PC-3 (cell line): ENCODE data around the gene CPEB3. TPM values are rescaled to one million over a fixed set of nuclear protein-coding genes. Genes with fewer than 3 reads are reported as not detected.

Source experiments
- ATAC-seq: fragments of 200-7000 bp; cut with Tn5 transposase; 2 replicates; pipeline ENCODE4 v1.9.1; 2020; ENCODE audit warnings: mild to moderate bottlenecking, moderate library complexity
- BruUV-seq: library from RNA; stranded (reverse); fragments of 400-500 nt; replicated peaks from 2 replicates; lab custom pipeline; 2021; lab: Mats Ljungman, UMichigan
- CTCF ChIA-PET: fragments of 300-600 bp; sonication (Branson Sonifier 250); formaldehyde crosslinking; loops from one replicate; lab custom pipeline; 2022; ENCODE audit warnings: antibody characterized with exemption; lab: Charles Lee
- POLR2A ChIA-PET: fragments of 300-600 bp; sonication (Branson Sonifier 250); formaldehyde crosslinking; loops from one replicate; lab custom pipeline; 2022; ENCODE audit warnings: antibody characterized with exemption; ENCODE audit not compliant: unreplicated experiment; lab: Charles Lee
- DNase-seq: peaks from one replicate; pipeline ENCODE4 v3.0.0-alpha.2; 2015
- H2AFZ ChIP-seq: fragments of 300-600 bp; sonication (generic); 2 replicates; pipeline ENCODE4 v1.6.0; 2016; ENCODE audit warnings: antibody characterized with exemption, low read length
- H3F3A ChIP-seq: fragments of 300-600 bp; sonication (generic); one replicate; pipeline ENCODE4 v1.6.0; 2017; ENCODE audit warnings: antibody characterized with exemption, low read length, control low read depth, mild to moderate bottlenecking; ENCODE audit not compliant: unreplicated experiment
- H3K27ac ChIP-seq: fragments of 300-600 bp; sonication (generic); 2 replicates; pipeline ENCODE4 v1.5.1; 2016; ENCODE audit warnings: mild to moderate bottlenecking, low read length
- H3K27me3 ChIP-seq: fragments of 300-600 bp; sonication (generic); 2 replicates; pipeline ENCODE4 v1.6.1; 2016; ENCODE audit warnings: low read length, mixed read lengths
- H3K36me3 ChIP-seq: fragments of 300-600 bp; sonication (generic); 2 replicates; pipeline ENCODE4 v1.6.1; 2016; ENCODE audit warnings: low read depth, mixed run types, low read length, mixed read lengths
- H3K4me1 ChIP-seq: fragments of 300-600 bp; sonication (generic); 2 replicates; pipeline ENCODE4 v1.5.1; 2016; ENCODE audit warnings: low read length; ENCODE audit not compliant: insufficient read depth
- H3K4me2 ChIP-seq: fragments of 300-600 bp; sonication (generic); 2 replicates; pipeline ENCODE4 v1.6.0; 2016; ENCODE audit warnings: low read length
- H3K4me3 ChIP-seq: fragments of 300-600 bp; sonication (generic); 2 replicates; pipeline ENCODE4 v1.5.1; 2016; ENCODE audit warnings: mild to moderate bottlenecking, low read length, mixed read lengths
- H3K79me2 ChIP-seq: fragments of 300-600 bp; sonication (generic); 2 replicates; pipeline ENCODE4 v1.6.1; 2017; ENCODE audit warnings: low read length, mixed read lengths
- H3K9ac ChIP-seq: fragments of 300-600 bp; sonication (generic); 2 replicates; pipeline ENCODE4 v1.6.0; 2016; ENCODE audit warnings: mild to moderate bottlenecking, low read length
- H3K9me2 ChIP-seq: fragments of 300-600 bp; sonication (generic); replicated peaks from 2 replicates; pipeline ENCODE4 v1.6.1; 2016; ENCODE audit warnings: mixed run types, low read length, mixed read lengths
- H3K9me3 ChIP-seq: fragments of 300-600 bp; sonication (generic); 2 replicates; pipeline ENCODE4 v1.6.1; 2016; ENCODE audit warnings: low read length, mixed read lengths
- H4K20me1 ChIP-seq: fragments of 300-600 bp; sonication (generic); 2 replicates; pipeline ENCODE4 v1.6.1; 2016; ENCODE audit warnings: low read length, mixed read lengths
- CTCF ChIP-seq: fragments of 300-600 bp; sonication (generic); conservative IDR thresholded peaks from 2 replicates; pipeline ENCODE4 v1.5.1; 2017; ENCODE audit warnings: antibody characterized with exemption, low read depth, mild to moderate bottlenecking, low read length
- EZH2 ChIP-seq: fragments of 300-600 bp; sonication (generic); IDR thresholded peaks from one replicate; pipeline ENCODE4 v1.6.1; 2017; ENCODE audit warnings: antibody characterized with exemption, mild to moderate bottlenecking, low read length; ENCODE audit not compliant: unreplicated experiment
- EZH2phosphoT487 ChIP-seq: fragments of 300-600 bp; sonication (generic); IDR thresholded peaks from 2 replicates; pipeline ENCODE4 v1.6.1; 2018; ENCODE audit warnings: mild to moderate bottlenecking, antibody characterized with exemption, low read length, borderline replicate concordance
- intact Hi-C: fragments of 100-400 bp; cut with micrococcal nuclease; formaldehyde crosslinking; loops from 2 replicates; pipeline ENCODE4 v1.9.0; 2023
- total RNA-seq: library from RNA; depleted of rRNA; stranded (reverse); fragments of >200 nt; gene quantifications from 2 replicates; pipeline ENCODE4 v1.2.3, GENCODE V29; 2014

CPEB3 gene
- total RNA-seq, 1 experiment from 2014 or later = 0.80 TPM

DNA sequence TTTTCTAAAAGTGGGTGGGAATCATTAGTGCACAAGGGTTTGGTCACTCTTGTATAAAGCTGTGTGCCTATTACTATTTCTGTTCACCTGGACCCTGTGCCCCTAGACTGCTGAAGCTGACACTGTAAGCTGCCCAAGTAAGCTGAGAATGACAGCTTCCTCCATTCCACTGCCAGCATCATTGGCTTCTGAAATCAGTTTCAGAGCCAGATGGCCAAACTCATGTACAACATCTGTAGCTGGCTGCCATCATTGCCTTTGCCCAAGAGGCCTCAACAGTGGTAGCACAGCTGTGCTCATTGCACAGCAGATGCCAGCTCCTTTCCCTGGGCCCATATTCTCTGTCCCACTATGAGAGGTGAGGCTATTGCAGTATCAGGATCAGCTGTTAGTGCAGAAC lies 165.7 kb downstream of the CPEB3 start:
- POLR2A ChIA-PET = no interaction called here
- Histone ChIP-seq H3K79me2 (0 out of 2 replicates have a peak, but pooled peaks cover 3% of the 10 kb centered on the region), H3K4me3 (no peak overlapping the region), H3F3A (no peaks in the 10 kb centered on the region), H2AFZ (no peak overlapping the region), H3K9me2 (no peaks in the 10 kb centered on the region), H3K27ac (peak overlapping the region; percentile 80), H3K4me1 (peaks cover 51% of the 10 kb centered on the region), H3K4me2 (peak overlapping the region; percentile 76), H4K20me1 (no peaks in the 10 kb centered on the region), H3K9me3 (no peaks in the 10 kb centered on the region), H3K27me3 (no peaks in the 10 kb centered on the region), H3K9ac (no peak overlapping the region), H3K36me3 (no peaks in the 10 kb centered on the region)
- CTCF ChIA-PET = interaction anchor here (0.6 kb wide), 1 partner anchor 255 kb away, joined by 5 read pairs; no protein-coding TSS in a partner anchor
- TF ChIP-seq EZH2 = no peak
- no peak for TF ChIP-seq CTCF
- TF ChIP-seq EZH2phosphoT487 = no peak
- intact Hi-C loops = no loop called here
- DNase-seq (no peak), ATAC-seq (no peak)
- no TSS peak for BruUV-seq

DNA sequence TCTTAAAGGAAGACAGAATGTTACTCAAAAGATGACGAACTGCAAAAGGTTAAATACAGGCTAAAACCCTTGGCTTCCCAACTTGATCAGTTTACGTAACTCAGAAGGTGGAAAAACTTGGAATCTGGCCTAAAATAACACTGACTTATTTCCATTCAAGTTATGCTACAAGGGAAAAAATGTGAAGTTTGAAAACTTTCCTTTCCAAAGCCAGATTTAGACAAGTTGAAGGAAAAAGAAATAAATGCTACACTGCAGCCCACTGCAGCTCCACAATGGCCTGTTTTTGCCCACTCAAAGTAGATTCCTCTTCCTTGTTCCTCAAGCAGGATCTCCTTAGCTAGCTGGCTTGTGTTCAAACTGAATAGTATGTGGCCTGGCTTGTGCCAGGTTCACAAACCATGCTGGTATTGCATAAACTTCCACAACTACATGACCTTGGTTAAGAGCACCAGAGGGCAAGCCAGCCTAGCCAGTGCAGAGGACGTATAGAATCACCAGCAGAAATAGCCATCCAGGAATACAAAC lies 166.2 kb downstream of the CPEB3 start:
- Histone ChIP-seq H3K4me3 (peak overlapping the region; percentile 33; the same call in 1 of the 2 replicates), H3K36me3 (no peaks in the 10 kb centered on the region), H3K9ac (no peak overlapping the region), H4K20me1 (no peaks in the 10 kb centered on the region), H3K4me1 (peaks cover 51% of the 10 kb centered on the region), H3K79me2 (0 out of 2 replicates have a peak, but pooled peaks cover 3% of the 10 kb centered on the region), H3K4me2 (peak overlapping the region; percentile 76), H3K9me2 (no peaks in the 10 kb centered on the region), H3K27me3 (no peaks in the 10 kb centered on the region), H3K27ac (peak overlapping the region; percentile 80), H2AFZ (no peak overlapping the region), H3F3A (no peaks in the 10 kb centered on the region), H3K9me3 (no peaks in the 10 kb centered on the region)
- TF ChIP-seq CTCF (no peak), EZH2phosphoT487 (no peak), EZH2 (no peak)
- peak; percentile 83 for DNase-seq
- ChIA-PET POLR2A (no interaction called here), CTCF (interaction anchor here (1.0 kb wide), 1 partner anchor 37 kb away, joined by 5 read pairs; no protein-coding TSS in a partner anchor)
- ATAC-seq = no peak
- intact Hi-C loops = loop anchor here (5.0 kb wide), 1 partner anchor 37 kb away; no protein-coding TSS in a partner anchor
- no TSS peak for BruUV-seq

GRCh38 chr10:92124020-92124419 lies 166.9 kb downstream of the CPEB3 start:
- no peaks in the 10 kb centered on the region for H4K20me1 ChIP-seq
- no peaks in the 10 kb centered on the region for H3K36me3 ChIP-seq
- no peak overlapping the region for H2AFZ ChIP-seq
- POLR2A ChIA-PET = interaction anchor here (0.8 kb wide), 1 partner anchor 99 kb away, joined by 3 read pairs; no protein-coding TSS in a partner anchor
- 0 out of 2 replicates have a peak, but pooled peaks cover 3% of the 10 kb centered on the region for H3K79me2 ChIP-seq
- no peaks in the 10 kb centered on the region for H3K9me3 ChIP-seq
- H3K4me2 ChIP-seq = peak overlapping the region; percentile 76
- H3K9me2 ChIP-seq = no peaks in the 10 kb centered on the region
- no peaks in the 10 kb centered on the region for H3F3A ChIP-seq
- ATAC-seq (no peak), DNase-seq (no peak)
- H3K9ac ChIP-seq = peak overlapping the region; percentile 13
- H3K4me1 ChIP-seq = peaks cover 51% of the 10 kb centered on the region
- CTCF ChIA-PET = interaction anchor here (0.6 to 1.0 kb wide), 2 partner anchors 36 to 304 kb away, joined by 4 to 5 read pairs; no protein-coding TSS in a partner anchor
- no TSS peak for BruUV-seq
- peak overlapping the region; percentile 33; the same call in 1 of the 2 replicates for H3K4me3 ChIP-seq
- no peaks in the 10 kb centered on the region for H3K27me3 ChIP-seq
- intact Hi-C loops = loop anchor here (5.0 kb wide), 1 partner anchor 37 kb away; no protein-coding TSS in a partner anchor
- TF ChIP-seq EZH2phosphoT487 (no peak), CTCF (no peak), EZH2 (no peak)
- peak overlapping the region; percentile 80 for H3K27ac ChIP-seq
